GM19463 (cell line): ENCODE results near the gene VPS11.
"Not testable (repeated sequence)": the region's sequence is repeated elsewhere in the genome, so short reads cannot be mapped to it uniquely, and the experiment has no call there.

Experiments used
- ATAC-seq: cut with Tn5 transposase; IDR thresholded peaks from one replicate; pipeline ENCODE4 v1.9.1; 2021; ENCODE audit warnings: mild to moderate bottlenecking, moderate library complexity; ENCODE audit not compliant: unreplicated experiment

The VPS11 gene

GRCh38 chr11:119034813-119035212, 32.8 kb upstream of the VPS11 start:
- no peak for ATAC-seq

GRCh38 chr11:119038884-119039283, 28.7 kb upstream of the VPS11 start:
- ATAC-seq = no peak

GRCh38 chr11:119039471-119039870, 28.1 kb upstream of the VPS11 start:
- not testable (repeated sequence) for ATAC-seq

- ATAC-seq = no peak
Measured at GRCh38 chr11:119041821-119042514, 25.6 kb upstream of the VPS11 start.

- no peak for ATAC-seq
Measured at GRCh38 chr11:119042927-119043326, 24.7 kb upstream of the VPS11 start.

- ATAC-seq = no peak
Measured at GRCh38 chr11:119044708-119045107, 22.9 kb upstream of the VPS11 start.

GRCh38 chr11:119046489-119046888, 21.1 kb upstream of the VPS11 start:
- ATAC-seq = no peak

GRCh38 chr11:119047205-119047604, 20.4 kb upstream of the VPS11 start:
- ATAC-seq = no peak

GRCh38 chr11:119048644-119049043, 19.0 kb upstream of the VPS11 start:
- ATAC-seq = no peak

- ATAC-seq = no peak
Measured at GRCh38 chr11:119049081-119049480, 18.5 kb upstream of the VPS11 start.

GRCh38 chr11:119051440-119052162, 16.0 kb upstream of the VPS11 start:
- peak; percentile 77 for ATAC-seq

- ATAC-seq = no peak
Measured at GRCh38 chr11:119052163-119052814, 15.3 kb upstream of the VPS11 start.

GRCh38 chr11:119054418-119054817, 13.2 kb upstream of the VPS11 start:
- ATAC-seq = no peak

GRCh38 chr11:119055901-119056300, 11.7 kb upstream of the VPS11 start:
- ATAC-seq = no peak

GRCh38 chr11:119056421-119056999, 11.1 kb upstream of the VPS11 start:
- ATAC-seq = no peak

- ATAC-seq = peak; percentile 94
Measured at GRCh38 chr11:119057000-119057769, 10.4 kb upstream of the VPS11 start, which contains the start of gene HYOU1. HYOU1 (minus strand) TSS chr11:119057205; CDS start chr11:119056160, 1,045 bp downstream.

- not testable (repeated sequence) for ATAC-seq
Measured at GRCh38 chr11:119059128-119059527, 8.5 kb upstream of the VPS11 start.

- no peak for ATAC-seq
Measured at GRCh38 chr11:119061256-119061655, 6.4 kb upstream of the VPS11 start.

GRCh38 chr11:119062779-119063178, 4.8 kb upstream of the VPS11 start:
- ATAC-seq = no peak

- ATAC-seq = no peak
Measured at GRCh38 chr11:119065369-119065768, 2.2 kb upstream of the VPS11 start.

- ATAC-seq = no peak
Measured at GRCh38 chr11:119077839-119078238, 10.2 kb downstream of the VPS11 start.
